HG03439 (cell line): Measurements from ENCODE around the gene ASB2.

ENCODE experiments used
- ATAC-seq: cut with Tn5 transposase; IDR thresholded peaks from one replicate; pipeline ENCODE4 v1.9.1; 2021; ENCODE audit warnings: mild to moderate bottlenecking, moderate library complexity; ENCODE audit not compliant: unreplicated experiment

ASB2 gene

GRCh38 chr14:93929657-93930056 lies 46.7 kb downstream of the ASB2 start:
- ATAC-seq: no peak

GRCh38 chr14:93929048-93929535 lies 47.3 kb downstream of the ASB2 start:
- no peak for ATAC-seq

- ATAC-seq: no peak
Measured at GRCh38 chr14:93928184-93929047, 48.0 kb downstream of the ASB2 start.

- ATAC-seq: no peak
Measured at GRCh38 chr14:93927800-93928145, 48.6 kb downstream of the ASB2 start.

GRCh38 chr14:93926873-93927799 lies 49.2 kb downstream of the ASB2 start, which contains the start of gene FAM181A:
FAM181A (plus strand) TSS chr14:93927344; CDS start chr14:93928286, 942 bp downstream.
- no peak for ATAC-seq

- no peak for ATAC-seq
Measured at GRCh38 chr14:93926245-93926872, 50.0 kb downstream of the ASB2 start.

- no peak for ATAC-seq
Measured at GRCh38 chr14:93925374-93925895, 50.9 kb downstream of the ASB2 start.

- ATAC-seq: no peak
Measured at GRCh38 chr14:93924592-93925355, 51.6 kb downstream of the ASB2 start.

- ATAC-seq: no peak
Measured at GRCh38 chr14:93923626-93924025, 52.7 kb downstream of the ASB2 start.

GRCh38 chr14:93921001-93921806 lies 55.2 kb downstream of the ASB2 start:
- no peak for ATAC-seq

- no peak for ATAC-seq
Measured at GRCh38 chr14:93917141-93917540, 59.2 kb downstream of the ASB2 start.

GRCh38 chr14:93916498-93916897 lies 59.9 kb downstream of the ASB2 start:
- no peak for ATAC-seq

- no peak for ATAC-seq
Measured at GRCh38 chr14:93915800-93916199, 60.6 kb downstream of the ASB2 start.

GRCh38 chr14:93915070-93915705 lies 61.2 kb downstream of the ASB2 start:
- no peak for ATAC-seq

- no peak for ATAC-seq
Measured at GRCh38 chr14:93914278-93914677, 62.1 kb downstream of the ASB2 start.

GRCh38 chr14:93912782-93913181 lies 63.6 kb downstream of the ASB2 start:
- no peak for ATAC-seq

- ATAC-seq: no peak
Measured at GRCh38 chr14:93911975-93912615, 64.3 kb downstream of the ASB2 start.

- no peak for ATAC-seq
Measured at GRCh38 chr14:93909429-93910128, 66.8 kb downstream of the ASB2 start.
